Measurements from ENCODE around the gene CENPU. TPM values are rescaled to one million over a fixed set of nuclear protein-coding genes. Genes with fewer than 3 reads are reported as not detected.

The CENPU gene
- total and polyA plus RNA-seq, 2 of the 13 experiments (the other 11 are each of a cell fraction or from before 2014, with no cell fraction given): 11.7 to 35.8 TPM

DNA sequence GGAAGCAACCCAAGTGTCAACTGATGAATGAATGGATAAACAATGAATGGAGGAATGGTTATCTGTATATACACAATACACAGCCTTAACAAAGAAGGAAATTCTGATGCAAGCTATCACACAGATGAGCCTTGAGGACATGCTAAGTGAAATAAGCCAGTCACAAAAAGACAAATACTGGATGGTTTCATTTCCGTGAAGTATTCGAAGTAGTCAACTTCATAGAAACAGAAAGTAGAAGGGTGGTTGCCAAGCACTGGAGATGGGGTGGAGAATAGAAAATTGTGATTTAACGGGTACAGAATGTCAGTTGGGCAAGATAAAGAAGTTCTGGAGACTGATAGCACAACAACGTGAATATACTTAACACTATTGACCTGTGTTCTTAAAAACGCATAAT is 28.2 kb downstream of the CENPU start (continued):
- TF ChIP-seq ZNF687 (CRISPR knock-in tag; IDR thresholded peaks at IDR 0.05): no peak
- no peak for TF ChIP-seq ZNF367 (CRISPR knock-in tag; IDR thresholded peaks at IDR 0.05; ENCODE audit: borderline replicate concordance)
- TF ChIP-seq, protein P1, sequence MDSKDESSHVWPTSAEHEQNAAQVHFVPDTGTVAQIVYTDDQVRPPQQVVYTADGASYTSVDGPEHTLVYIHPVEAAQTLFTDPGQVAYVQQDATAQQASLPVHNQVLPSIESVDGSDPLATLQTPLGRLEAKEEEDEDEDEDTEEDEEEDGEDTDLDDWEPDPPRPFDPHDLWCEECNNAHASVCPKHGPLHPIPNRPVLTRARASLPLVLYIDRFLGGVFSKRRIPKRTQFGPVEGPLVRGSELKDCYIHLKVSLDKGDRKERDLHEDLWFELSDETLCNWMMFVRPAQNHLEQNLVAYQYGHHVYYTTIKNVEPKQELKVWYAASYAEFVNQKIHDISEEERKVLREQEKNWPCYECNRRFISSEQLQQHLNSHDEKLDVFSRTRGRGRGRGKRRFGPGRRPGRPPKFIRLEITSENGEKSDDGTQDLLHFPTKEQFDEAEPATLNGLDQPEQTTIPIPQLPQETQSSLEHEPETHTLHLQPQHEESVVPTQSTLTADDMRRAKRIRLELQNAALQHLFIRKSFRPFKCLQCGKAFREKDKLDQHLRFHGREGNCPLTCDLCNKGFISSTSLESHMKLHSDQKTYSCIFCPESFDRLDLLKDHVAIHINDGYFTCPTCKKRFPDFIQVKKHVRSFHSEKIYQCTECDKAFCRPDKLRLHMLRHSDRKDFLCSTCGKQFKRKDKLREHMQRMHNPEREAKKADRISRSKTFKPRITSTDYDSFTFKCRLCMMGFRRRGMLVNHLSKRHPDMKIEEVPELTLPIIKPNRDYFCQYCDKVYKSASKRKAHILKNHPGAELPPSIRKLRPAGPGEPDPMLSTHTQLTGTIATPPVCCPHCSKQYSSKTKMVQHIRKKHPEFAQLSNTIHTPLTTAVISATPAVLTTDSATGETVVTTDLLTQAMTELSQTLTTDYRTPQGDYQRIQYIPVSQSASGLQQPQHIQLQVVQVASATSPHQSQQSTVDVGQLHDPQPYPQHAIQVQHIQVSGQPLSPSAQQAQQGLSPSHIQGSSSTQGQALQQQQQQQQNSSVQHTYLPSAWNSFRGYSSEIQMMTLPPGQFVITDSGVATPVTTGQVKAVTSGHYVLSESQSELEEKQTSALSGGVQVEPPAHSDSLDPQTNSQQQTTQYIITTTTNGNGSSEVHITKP (CRISPR knock-in tag; IDR thresholded peaks at IDR 0.05; ENCODE audit: low read depth): no peak
- TF ChIP-seq, protein P2, sequence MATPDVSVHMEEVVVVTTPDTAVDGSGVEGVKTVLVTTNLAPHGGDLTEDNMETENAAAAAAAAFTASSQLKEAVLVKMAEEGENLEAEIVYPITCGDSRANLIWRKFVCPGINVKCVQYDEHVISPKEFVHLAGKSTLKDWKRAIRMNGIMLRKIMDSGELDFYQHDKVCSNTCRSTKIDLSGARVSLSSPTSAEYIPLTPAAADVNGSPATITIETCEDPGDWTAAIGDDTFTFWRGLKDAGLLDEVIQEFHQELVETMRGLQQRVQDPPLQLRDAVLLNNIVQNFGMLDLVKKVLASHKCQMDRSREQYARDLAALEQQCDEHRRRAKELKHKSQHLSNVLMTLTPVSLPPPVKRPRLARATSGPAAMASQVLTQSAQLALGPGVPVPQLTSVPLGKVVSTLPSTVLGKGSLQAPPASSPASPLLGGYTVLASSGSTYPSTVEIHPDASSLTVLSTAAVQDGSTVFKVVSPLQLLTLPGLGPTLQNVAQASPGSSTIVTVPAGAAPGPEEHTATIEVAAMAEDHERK (CRISPR knock-in tag; IDR thresholded peaks at IDR 0.05; ENCODE audit: low read depth): no peak
- no peak for TF ChIP-seq TERF1 (CRISPR knock-in tag; IDR thresholded peaks at IDR 0.05)
- TF ChIP-seq ZNF407 (CRISPR knock-in tag; IDR thresholded peaks at IDR 0.05; ENCODE audit: not compliant biosample characterization): no peak
